ENCODE data around the gene MTF2.

MTF2 gene

DNA sequence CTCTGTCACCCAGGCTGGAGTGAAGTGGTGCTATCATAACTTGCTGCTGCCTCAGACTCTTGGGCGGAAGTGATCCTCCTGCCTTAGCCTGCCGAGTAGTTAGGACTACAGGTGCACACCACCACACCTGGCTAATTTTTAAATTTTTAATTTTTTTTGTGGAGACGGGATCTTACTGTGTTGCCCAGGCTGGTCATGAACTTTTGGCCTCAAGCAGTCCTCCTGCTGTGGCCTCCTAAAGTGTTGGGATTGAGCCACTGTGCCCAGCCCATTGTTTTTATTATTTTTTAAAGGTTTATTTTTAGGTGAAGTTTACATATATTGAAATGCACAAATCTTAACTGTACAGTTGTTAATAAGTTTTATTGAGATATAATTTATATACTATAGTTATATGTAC is 3.2 kb downstream of the MTF2 start:
- Histone ChIP-seq H3K4me3 (replicated peaks; ENCODE audit: insufficient read depth, low read length) (no peak overlapping the region), H3K27me3 (ENCODE audit: insufficient read depth, poor library complexity, severe bottlenecking) (no peaks in the 10 kb centered on the region), H3K27ac (replicated peaks) (no peak overlapping the region)
- no peak for DNase-seq (ENCODE audit: low read depth in 1 of 2, low spot score in 1 of 2)
- TF ChIP-seq CTCF (IDR thresholded peaks at IDR 0.05; ENCODE audit: insufficient read depth, low read length) (no peak), REST (IDR thresholded peaks at IDR 0.05; ENCODE audit: insufficient replicate concordance, low read depth) (no peak)

DNA sequence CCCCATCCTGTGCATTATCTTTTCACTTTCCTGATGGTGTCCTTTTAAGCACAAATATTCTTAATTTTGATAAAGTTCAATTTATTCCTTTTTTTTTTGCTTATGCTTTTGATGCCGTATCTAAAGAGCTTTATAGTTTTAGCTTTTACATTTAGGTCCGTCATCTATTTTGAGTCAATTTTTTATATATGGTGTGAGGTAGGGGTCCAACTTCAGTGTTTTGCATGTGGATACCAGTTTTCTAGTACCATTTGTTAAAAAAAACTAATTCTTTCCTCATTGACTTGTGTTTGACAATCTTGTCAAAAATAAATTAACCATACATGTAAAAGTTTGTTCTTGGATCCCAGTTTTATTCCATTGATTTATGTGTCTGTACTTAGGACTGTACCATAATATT is 4.9 kb downstream of the MTF2 start:
- H3K27ac ChIP-seq (replicated peaks), result no peak overlapping the region
- DNase-seq (ENCODE audit: low read depth in 1 of 2, low spot score in 1 of 2), result no peak
- TF ChIP-seq POLR2AphosphoS5 (IDR thresholded peaks at IDR 0.05; ENCODE audit: low read depth), result no peak
- TF ChIP-seq CTCF (IDR thresholded peaks at IDR 0.05; ENCODE audit: insufficient read depth, low read length), result no peak

DNA sequence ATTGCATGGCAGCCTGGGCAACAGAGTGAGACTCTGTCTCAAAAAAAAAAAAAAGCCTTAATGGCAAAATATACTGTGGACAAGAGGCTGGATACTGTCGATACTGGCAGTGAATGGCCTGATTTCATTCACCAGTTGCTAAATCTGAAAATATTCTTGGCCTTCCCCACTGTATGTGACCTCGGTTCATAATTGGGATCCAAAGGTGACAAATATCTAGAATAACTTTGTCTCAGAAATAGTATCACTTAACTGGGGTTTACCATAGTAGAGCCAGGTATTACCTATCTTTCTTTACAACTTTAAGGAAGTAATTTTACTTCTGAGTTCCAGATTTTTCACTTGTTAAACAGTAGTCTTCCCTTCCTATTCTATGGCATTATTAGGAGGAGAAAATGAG is 8.4 kb downstream of the MTF2 start:
- Histone ChIP-seq H3K27me3 (ENCODE audit: insufficient read depth, poor library complexity, severe bottlenecking) (no peaks in the 10 kb centered on the region), H3K4me3 (replicated peaks; ENCODE audit: insufficient read depth, low read length) (no peak overlapping the region), H3K27ac (replicated peaks) (no peak overlapping the region)
- no peak for DNase-seq (ENCODE audit: low read depth in 1 of 2, low spot score in 1 of 2)
- TF ChIP-seq CTCF (IDR thresholded peaks at IDR 0.05; ENCODE audit: insufficient read depth, low read length), result no peak
- TF ChIP-seq POLR2AphosphoS5 (IDR thresholded peaks at IDR 0.05; ENCODE audit: low read depth), result no peak
- TF ChIP-seq GABPA (IDR thresholded peaks at IDR 0.05; ENCODE audit: low read depth), result no peak
- no peak for TF ChIP-seq REST (IDR thresholded peaks at IDR 0.05; ENCODE audit: insufficient replicate concordance, low read depth)
- TF ChIP-seq SPI1 (IDR thresholded peaks at IDR 0.05; ENCODE audit: borderline replicate concordance, low read depth), result no peak

More for the DNA sequence above, 4.9 kb downstream of the MTF2 start:
- Histone ChIP-seq H3K27me3 (ENCODE audit: insufficient read depth, poor library complexity, severe bottlenecking) (no peaks in the 10 kb centered on the region), H3K4me3 (replicated peaks; ENCODE audit: insufficient read depth, low read length) (no peak overlapping the region)

DNA sequence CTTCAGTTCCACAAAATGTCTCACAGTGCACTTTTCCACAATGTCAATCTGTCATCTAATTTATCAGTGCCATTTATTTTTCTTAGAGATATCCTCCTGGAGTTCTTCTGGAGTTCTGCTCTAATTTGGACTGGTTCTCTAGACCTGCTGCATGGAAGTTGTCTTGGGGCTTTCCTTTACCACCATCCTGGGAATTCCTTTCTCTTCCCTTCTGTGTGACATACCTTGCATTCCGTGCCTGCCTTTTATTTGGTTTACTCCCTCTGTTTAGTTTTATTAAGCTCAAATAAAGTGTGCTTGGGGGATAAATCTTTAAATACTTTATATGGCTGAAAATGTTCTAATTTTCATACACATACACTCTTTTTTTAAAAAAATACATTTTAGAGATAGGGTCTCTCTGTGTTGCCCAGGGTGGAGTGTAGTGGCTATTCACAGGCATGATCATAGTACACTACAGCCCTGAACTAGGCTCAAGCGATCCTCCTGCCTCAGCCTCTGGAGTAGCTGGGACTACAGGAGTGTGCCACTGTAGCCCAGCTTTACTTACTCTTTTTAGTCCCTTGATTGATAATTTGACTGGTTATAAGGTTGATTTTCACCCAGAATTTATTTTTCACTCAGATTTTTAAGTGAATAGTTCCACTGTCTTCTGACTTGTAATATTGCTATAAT is 14.4 kb downstream of the MTF2 start:
- Histone ChIP-seq H3K27ac (replicated peaks) (no peak overlapping the region), H3K27me3 (ENCODE audit: insufficient read depth, poor library complexity, severe bottlenecking) (no peaks in the 10 kb centered on the region), H3K4me3 (replicated peaks; ENCODE audit: insufficient read depth, low read length) (no peak overlapping the region)
- TF ChIP-seq REST (IDR thresholded peaks at IDR 0.05; ENCODE audit: insufficient replicate concordance, low read depth) (no peak), GABPA (IDR thresholded peaks at IDR 0.05; ENCODE audit: low read depth) (no peak), SPI1 (IDR thresholded peaks at IDR 0.05; ENCODE audit: borderline replicate concordance, low read depth) (no peak), POLR2AphosphoS5 (IDR thresholded peaks at IDR 0.05; ENCODE audit: low read depth) (no peak), CTCF (IDR thresholded peaks at IDR 0.05; ENCODE audit: insufficient read depth, low read length) (no peak)
- DNase-seq (ENCODE audit: low read depth in 1 of 2, low spot score in 1 of 2), result no peak
